PC-9 (cell line): ENCODE measurements around the gene TBX20. TPM values are rescaled to one million over a fixed set of nuclear protein-coding genes. Genes with fewer than 3 reads are reported as not detected.

ENCODE experiments used
- BruUV-seq: library from RNA; stranded (reverse); fragments of 400-500 nt; replicated peaks from 2 replicates; lab custom pipeline; 2021; lab: Mats Ljungman, UMichigan
- CTCF ChIA-PET: fragments of 300-600 bp; sonication (Branson Sonifier 250); formaldehyde crosslinking; loops from one replicate; lab custom pipeline; 2022; ENCODE audit warnings: antibody characterized with exemption; lab: Charles Lee
- POLR2A ChIA-PET: fragments of 300-600 bp; sonication (Branson Sonifier 250); formaldehyde crosslinking; loops from one replicate; lab custom pipeline; 2022; ENCODE audit warnings: antibody characterized with exemption; ENCODE audit not compliant: unreplicated experiment; lab: Charles Lee
- DNase-seq, 2 experiments: peaks; one replicate each; pipeline versions ENCODE4 v3.0.0 to v3.0.0-alpha.2; 2015 to 2022; ENCODE audit warnings: mixed read lengths in 1 of 2
- H2AFZ ChIP-seq: fragments of 200-600 bp; sonication (generic); 2 replicates; pipeline ENCODE4 v1.8.1; 2017; ENCODE audit warnings: antibody characterized with exemption
- H3F3A ChIP-seq: fragments of 200-600 bp; sonication (generic); 2 replicates; pipeline ENCODE4 v1.8.1; 2017; ENCODE audit warnings: antibody characterized with exemption, mild to moderate bottlenecking, low read depth; ENCODE audit not compliant: insufficient read depth
- H3K27ac ChIP-seq: fragments of 200-600 bp; sonication (generic); 2 replicates; pipeline ENCODE4 v1.6.1; 2016; ENCODE audit warnings: mixed run types
- H3K27me3 ChIP-seq: fragments of 200-600 bp; sonication (generic); 2 replicates; pipeline ENCODE4 v1.6.1; 2016; ENCODE audit warnings: low read depth, mixed run types; ENCODE audit not compliant: insufficient read depth
- H3K36me3 ChIP-seq: fragments of 200-600 bp; sonication (generic); 2 replicates; pipeline ENCODE4 v1.6.1; 2016; ENCODE audit warnings: low read depth, mixed run types
- H3K4me1 ChIP-seq: fragments of 200-600 bp; sonication (generic); replicated peaks from 2 replicates; pipeline ENCODE4 v1.6.1; 2016; ENCODE audit warnings: mixed run types; ENCODE audit not compliant: insufficient read depth
- H3K4me2 ChIP-seq: fragments of 200-600 bp; sonication (generic); 2 replicates; pipeline ENCODE4 v1.6.1; 2017; ENCODE audit warnings: mixed run types
- H3K4me3 ChIP-seq: fragments of 200-600 bp; sonication (generic); 2 replicates; pipeline ENCODE4 v1.6.1; 2016; ENCODE audit warnings: mixed run types
- H3K79me2 ChIP-seq: fragments of 200-600 bp; sonication (generic); 2 replicates; pipeline ENCODE4 v1.6.1; 2017; ENCODE audit warnings: low read depth, mixed run types
- H3K9me2 ChIP-seq: fragments of 200-600 bp; sonication (generic); 2 replicates; pipeline ENCODE4 v1.8.1; 2017; ENCODE audit warnings: mild to moderate bottlenecking; ENCODE audit not compliant: insufficient read depth
- H3K9me3 ChIP-seq: fragments of 200-600 bp; sonication (generic); 2 replicates; pipeline ENCODE4 v1.8.1; 2016; ENCODE audit warnings: low read depth; ENCODE audit not compliant: insufficient read depth
- H4K20me1 ChIP-seq: fragments of 200-600 bp; sonication (generic); 2 replicates; pipeline ENCODE4 v1.8.1; 2017; ENCODE audit not compliant: insufficient read depth
- CTCF ChIP-seq: fragments of 200-600 bp; sonication (generic); conservative IDR thresholded peaks from 2 replicates; pipeline ENCODE4 v1.6.1; 2017; ENCODE audit warnings: mixed run types, antibody characterized with exemption, mild to moderate bottlenecking, moderate library complexity
- EZH2 ChIP-seq: fragments of 200-600 bp; sonication (generic); IDR thresholded peaks from 2 replicates; pipeline ENCODE4 v1.8.0; 2017; ENCODE audit warnings: antibody characterized with exemption, low read depth
- intact Hi-C: fragments of 100-400 bp; cut with micrococcal nuclease; formaldehyde crosslinking; loops from one replicate; pipeline ENCODE4 v1.10.0; 2022; ENCODE audit not compliant: unreplicated experiment
- total RNA-seq: library from RNA; stranded (reverse); gene quantifications from 2 replicates; pipeline ENCODE4 v1.2.3, GENCODE V29; 2021

TBX20 gene
- total RNA-seq, 1 experiment from 2014 or later: 1.1 TPM

- no peaks in the 10 kb centered on the region for H4K20me1 ChIP-seq
- POLR2A ChIA-PET: no interaction called here
- no peaks in the 10 kb centered on the region for H3F3A ChIP-seq
- H3K27ac ChIP-seq: no peak overlapping the region
- CTCF ChIA-PET: no interaction called here
- no peak overlapping the region for H3K4me3 ChIP-seq
- H3K9me3 ChIP-seq: no peaks in the 10 kb centered on the region
- no peak for TF ChIP-seq EZH2
- TF ChIP-seq CTCF: no peak
- H3K9me2 ChIP-seq: no peaks in the 10 kb centered on the region
- H3K36me3 ChIP-seq: no peaks in the 10 kb centered on the region
- DNase-seq: no peak
- no peaks in the 10 kb centered on the region for H3K27me3 ChIP-seq
- no peaks in the 10 kb centered on the region for H3K79me2 ChIP-seq
- H3K4me2 ChIP-seq: no peak overlapping the region
- intact Hi-C loops: no loop called here
- no peak overlapping the region for H2AFZ ChIP-seq
- no peaks in the 10 kb centered on the region for H3K4me1 ChIP-seq
- BruUV-seq: no TSS peak
Observed at GRCh38 chr7:35261041-35261440, 7.1 kb upstream of the TBX20 start.

- BruUV-seq: no TSS peak
- no peaks in the 10 kb centered on the region for H3K4me1 ChIP-seq
- H2AFZ ChIP-seq: 0 out of 2 replicates have a peak overlapping the region, but pooled peaks have one; percentile 6
- TF ChIP-seq CTCF: no peak
- TF ChIP-seq EZH2: no peak
- no peaks in the 10 kb centered on the region for H3K9me3 ChIP-seq
- no peaks in the 10 kb centered on the region for H3K36me3 ChIP-seq
- intact Hi-C loops: no loop called here
- H3K27ac ChIP-seq: no peak overlapping the region
- no peaks in the 10 kb centered on the region for H3F3A ChIP-seq
- H3K4me2 ChIP-seq: no peak overlapping the region
- H3K79me2 ChIP-seq: no peaks in the 10 kb centered on the region
- H3K4me3 ChIP-seq: no peak overlapping the region
- H3K9me2 ChIP-seq: no peaks in the 10 kb centered on the region
- ChIA-PET CTCF (no interaction called here), POLR2A (no interaction called here)
- no peaks in the 10 kb centered on the region for H4K20me1 ChIP-seq
- no peaks in the 10 kb centered on the region for H3K27me3 ChIP-seq
- no peak for DNase-seq
Observed at GRCh38 chr7:35260246-35260645, 6.3 kb upstream of the TBX20 start.

- H3K27me3 ChIP-seq: no peaks in the 10 kb centered on the region
- H2AFZ ChIP-seq: no peak overlapping the region
- ChIA-PET POLR2A (no interaction called here), CTCF (no interaction called here)
- intact Hi-C loops: no loop called here
- H3K36me3 ChIP-seq: no peaks in the 10 kb centered on the region
- no peak for DNase-seq
- no peaks in the 10 kb centered on the region for H3K79me2 ChIP-seq
- no peaks in the 10 kb centered on the region for H3K4me1 ChIP-seq
- BruUV-seq: no TSS peak
- no peak overlapping the region for H3K4me3 ChIP-seq
- no peaks in the 10 kb centered on the region for H3K9me3 ChIP-seq
- no peak overlapping the region for H3K4me2 ChIP-seq
- no peaks in the 10 kb centered on the region for H3F3A ChIP-seq
- H3K27ac ChIP-seq: no peak overlapping the region
- H4K20me1 ChIP-seq: no peaks in the 10 kb centered on the region
- H3K9me2 ChIP-seq: no peaks in the 10 kb centered on the region
- TF ChIP-seq CTCF (no peak), EZH2 (no peak)
Observed at GRCh38 chr7:35259523-35259908, 5.6 kb upstream of the TBX20 start.
